K562 (cell line): ENCODE measurements around the gene IREB2.

Source experiments
- ARHGAP35 ChIP-seq: fragments of 450-650 bp; IDR thresholded peaks from 2 replicates; pipeline ENCODE4 v1.6.1; 2018; ENCODE audit not compliant: partially characterized antibody
- CUX1 ChIP-seq: fragments of 200-800 bp; sonication (Bioruptor generic); IDR thresholded peaks from 2 replicates; pipeline ENCODE4 v1.6.1; 2016; ENCODE audit warnings: missing genetic modification characterization, missing compliant biosample characterization
- EP300 ChIP-seq: IDR thresholded peaks from 2 replicates; pipeline ENCODE4 v1.6.1; 2012; ENCODE audit warnings: low read length, improper control_type of control experiment
- EP400 ChIP-seq: fragments of 450-650 bp; IDR thresholded peaks from 2 replicates; pipeline ENCODE4 v1.6.1; 2017; ENCODE audit warnings: antibody characterized with exemption, mild to moderate bottlenecking, moderate library complexity
- FOXP1 ChIP-seq: sonication (generic); formaldehyde crosslinking; IDR thresholded peaks from 2 replicates; pipeline ENCODE4 v1.8.0; 2022; ENCODE audit warnings: mild to moderate bottlenecking, missing genetic modification reagents
- GABPA ChIP-seq: fragments of 200-800 bp; sonication (Bioruptor generic); conservative IDR thresholded peaks from 2 replicates; pipeline ENCODE4 v1.6.1; 2016; ENCODE audit warnings: low read depth, missing genetic modification characterization, missing compliant biosample characterization
- IRF9 ChIP-seq: fragments of 450-650 bp; IDR thresholded peaks from 2 replicates; pipeline ENCODE4 v1.6.1; 2016; ENCODE audit warnings: missing biosample characterization, missing genetic modification characterization
- PHF8 ChIP-seq: fragments of 200-600 bp; sonication (generic); IDR thresholded peaks from 2 replicates; pipeline ENCODE4 v1.6.1; 2012; ENCODE audit warnings: mixed run types, mild to moderate bottlenecking, inconsistent platforms, low read length, moderate library complexity, borderline replicate concordance
- SRF ChIP-seq, 2 experiments: fragments of 250-450, 450-650 bp in 1 of 2; sonication (Bioruptor Pico) in 1 of 2; sonication (generic) in 1 of 2; formaldehyde crosslinking; IDR thresholded peaks; 2 replicates each; pipeline versions ENCODE4 v1.5.0 to v1.5.1; 2020 to 2022; ENCODE audit warnings: mild to moderate bottlenecking in 1 of 2, missing genetic modification reagents in 1 of 2
- USF1 ChIP-seq: sonication (generic); formaldehyde crosslinking; IDR thresholded peaks from 2 replicates; pipeline ENCODE4 v1.9.0; 2022; ENCODE audit warnings: mild to moderate bottlenecking, missing genetic modification reagents
- ZNF282 ChIP-seq: sonication (generic); formaldehyde crosslinking; IDR thresholded peaks from 2 replicates; pipeline ENCODE4 v1.8.1; 2023; ENCODE audit warnings: missing genetic modification reagents
- TF ChIP-seq, protein P1 (sequence below): fragments of 450-650 bp; IDR thresholded peaks from 2 replicates; pipeline ENCODE4 v1.6.1; 2017; ENCODE audit warnings: mild to moderate bottlenecking, moderate library complexity
- TF ChIP-seq, protein P2 (sequence below): sonication (generic); formaldehyde crosslinking; IDR thresholded peaks from 2 replicates; pipeline ENCODE4 v1.8.0; 2022; ENCODE audit warnings: mild to moderate bottlenecking, low read depth, missing genetic modification reagents

DNA sequence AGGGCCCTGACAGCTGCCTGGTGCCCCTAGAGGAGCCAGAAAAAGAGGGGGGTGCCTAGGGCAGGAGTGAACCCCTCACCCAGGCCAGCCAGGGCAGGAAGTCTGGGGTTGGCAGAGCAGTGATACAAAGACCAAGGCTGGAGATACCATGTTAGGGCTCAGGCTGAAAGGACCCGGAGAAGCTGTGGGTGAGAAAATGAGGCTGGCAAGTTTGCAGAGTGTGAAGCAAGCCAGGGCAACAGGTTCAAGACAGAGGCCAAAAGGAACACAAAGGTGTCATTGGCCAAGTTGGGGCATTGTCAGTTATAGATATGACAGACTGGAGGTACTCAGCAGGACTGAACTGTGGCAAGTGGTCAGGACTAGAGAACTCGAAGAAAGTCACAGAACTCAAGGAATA, 40.6 kb upstream of the IREB2 start:
- TF ChIP-seq EP400: no peak
- no peak for TF ChIP-seq ARHGAP35
- no peak for TF ChIP-seq GABPA (tag)
- TF ChIP-seq, protein P1, sequence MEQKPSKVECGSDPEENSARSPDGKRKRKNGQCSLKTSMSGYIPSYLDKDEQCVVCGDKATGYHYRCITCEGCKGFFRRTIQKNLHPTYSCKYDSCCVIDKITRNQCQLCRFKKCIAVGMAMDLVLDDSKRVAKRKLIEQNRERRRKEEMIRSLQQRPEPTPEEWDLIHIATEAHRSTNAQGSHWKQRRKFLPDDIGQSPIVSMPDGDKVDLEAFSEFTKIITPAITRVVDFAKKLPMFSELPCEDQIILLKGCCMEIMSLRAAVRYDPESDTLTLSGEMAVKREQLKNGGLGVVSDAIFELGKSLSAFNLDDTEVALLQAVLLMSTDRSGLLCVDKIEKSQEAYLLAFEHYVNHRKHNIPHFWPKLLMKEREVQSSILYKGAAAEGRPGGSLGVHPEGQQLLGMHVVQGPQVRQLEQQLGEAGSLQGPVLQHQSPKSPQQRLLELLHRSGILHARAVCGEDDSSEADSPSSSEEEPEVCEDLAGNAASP: no peak
- no peak for TF ChIP-seq SRF (CRISPR knock-in tag; IDR thresholded peaks at IDR 0.05)
- no peak for TF ChIP-seq CUX1 (CRISPR knock-in tag)
- no peak for TF ChIP-seq PHF8
- TF ChIP-seq, protein P2, sequence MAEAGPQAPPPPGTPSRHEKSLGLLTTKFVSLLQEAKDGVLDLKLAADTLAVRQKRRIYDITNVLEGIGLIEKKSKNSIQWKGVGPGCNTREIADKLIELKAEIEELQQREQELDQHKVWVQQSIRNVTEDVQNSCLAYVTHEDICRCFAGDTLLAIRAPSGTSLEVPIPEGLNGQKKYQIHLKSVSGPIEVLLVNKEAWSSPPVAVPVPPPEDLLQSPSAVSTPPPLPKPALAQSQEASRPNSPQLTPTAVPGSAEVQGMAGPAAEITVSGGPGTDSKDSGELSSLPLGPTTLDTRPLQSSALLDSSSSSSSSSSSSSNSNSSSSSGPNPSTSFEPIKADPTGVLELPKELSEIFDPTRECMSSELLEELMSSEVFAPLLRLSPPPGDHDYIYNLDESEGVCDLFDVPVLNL (CRISPR knock-in tag): no peak
- TF ChIP-seq EP300: no peak
- no peak for TF ChIP-seq FOXP1 (CRISPR knock-in tag)
- TF ChIP-seq ZNF282 (CRISPR knock-in tag): no peak
- TF ChIP-seq IRF9 (tag): no peak
- no peak for TF ChIP-seq USF1 (CRISPR knock-in tag)
